ENCODE results near the gene TBC1D10A. TPM values are rescaled to one million over a fixed set of nuclear protein-coding genes. Genes with fewer than 3 reads are reported as not detected.

Gene TBC1D10A
- total RNA-seq, 1 experiment from 2014 or later, result 18.6 TPM

DNA sequence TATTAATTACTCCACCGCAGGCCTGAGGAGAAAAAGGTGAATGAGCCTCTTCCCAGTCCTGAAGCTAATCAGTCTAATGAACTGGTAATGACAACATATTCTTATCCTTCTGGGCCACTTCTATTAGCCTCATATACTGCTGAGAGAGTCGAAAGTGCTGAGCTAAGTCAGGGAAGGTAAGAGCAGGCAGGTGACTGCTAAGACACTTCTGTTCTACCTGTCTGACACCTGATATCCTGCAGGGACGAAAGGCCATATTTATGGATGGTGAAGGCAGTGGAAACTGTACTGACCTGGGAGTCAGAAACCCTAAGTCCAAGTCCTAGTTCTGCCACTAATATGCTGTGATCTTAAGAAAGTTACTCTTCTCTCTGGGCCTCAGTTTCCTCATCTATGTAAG is 3.5 kb downstream of the TBC1D10A start:
- Histone ChIP-seq H3K9me2 (ENCODE audit: insufficient read depth) (no peaks in the 10 kb centered on the region), H3K9ac (ENCODE audit: low read length) (no peak overlapping the region), H4K20me1 (ENCODE audit: insufficient read depth) (no peaks in the 10 kb centered on the region), H3K27me3 (ENCODE audit: insufficient read depth, low read length) (no peaks in the 10 kb centered on the region), H3K4me3 (replicated peaks in 1 of 2; ENCODE audit: low read depth in 1 of 2, low read length in 2 of 2) (no peak overlapping the region), H3K36me3 (ENCODE audit: control insufficient read depth in 1 of 2, insufficient read depth in 2 of 2, low read length in 2 of 2) (no peaks in the 10 kb centered on the region), H3K79me2 (ENCODE audit: insufficient read depth, low read length) (peaks cover 4% of the 10 kb centered on the region; the same call in 1 of the 2 replicates), H3K4me2 (ENCODE audit: low read length) (no peak overlapping the region), H3K27ac (ENCODE audit: low read depth, low read length) (no peak overlapping the region), H2AFZ (ENCODE audit: low read depth, low read length, poor library complexity, severe bottlenecking) (no peak overlapping the region), H3K9me3 (ENCODE audit: control insufficient read depth in 1 of 2, insufficient read depth in 1 of 2, low read depth in 1 of 2, low read length in 2 of 2) (no peaks in the 10 kb centered on the region), H3K4me1 (ENCODE audit: control insufficient read depth in 1 of 2, insufficient read depth in 2 of 2, low read length in 2 of 2) (peaks cover 25 to 31% of the 10 kb centered on the region in 2 experiments)
- ChIA-PET POLR2A (no interaction called here), CTCF (interaction anchor here (0.5 to 6.4 kb wide), 3 partner anchors 11 to 128 kb away, joined by 3 to 81 read pairs (median 4); partner anchors contain the start of gene CASTOR1), RAD21 (ENCODE audit: low non-redundant PET in 1 of 2, low total read pairs in 2 of 2, uncharacterized antibody in 2 of 2, unreplicated experiment in 2 of 2) (no interaction called here)
- TF ChIP-seq YY1 (IDR thresholded peaks at IDR 0.05; ENCODE audit: extremely low read depth, insufficient replicate concordance, low read depth, low read length), result no peak
- TF ChIP-seq TCF7L2 (IDR thresholded peaks at IDR 0.05; ENCODE audit: borderline replicate concordance, extremely low read depth, insufficient read depth, insufficient read length), result no peak
- TF ChIP-seq ELF1 (IDR thresholded peaks at IDR 0.05; ENCODE audit: borderline replicate concordance, low read depth), result no peak
- TF ChIP-seq CBX3 (IDR thresholded peaks at IDR 0.05; ENCODE audit: low read depth), result no peak
- no peak for TF ChIP-seq ZNF274 (IDR thresholded peaks at IDR 0.05; ENCODE audit: low read depth, low read length)
- TF ChIP-seq ATF3 (IDR thresholded peaks at IDR 0.05), result no peak
- no peak for TF ChIP-seq ZFX (IDR thresholded peaks at IDR 0.05)
- TF ChIP-seq POLR2A (IDR thresholded peaks at IDR 0.05; ENCODE audit: borderline replicate concordance, extremely low read depth, insufficient read depth, insufficient read length), result no peak
- no peak for TF ChIP-seq EZH2 (IDR thresholded peaks at IDR 0.05)
- TF ChIP-seq, protein P1, sequence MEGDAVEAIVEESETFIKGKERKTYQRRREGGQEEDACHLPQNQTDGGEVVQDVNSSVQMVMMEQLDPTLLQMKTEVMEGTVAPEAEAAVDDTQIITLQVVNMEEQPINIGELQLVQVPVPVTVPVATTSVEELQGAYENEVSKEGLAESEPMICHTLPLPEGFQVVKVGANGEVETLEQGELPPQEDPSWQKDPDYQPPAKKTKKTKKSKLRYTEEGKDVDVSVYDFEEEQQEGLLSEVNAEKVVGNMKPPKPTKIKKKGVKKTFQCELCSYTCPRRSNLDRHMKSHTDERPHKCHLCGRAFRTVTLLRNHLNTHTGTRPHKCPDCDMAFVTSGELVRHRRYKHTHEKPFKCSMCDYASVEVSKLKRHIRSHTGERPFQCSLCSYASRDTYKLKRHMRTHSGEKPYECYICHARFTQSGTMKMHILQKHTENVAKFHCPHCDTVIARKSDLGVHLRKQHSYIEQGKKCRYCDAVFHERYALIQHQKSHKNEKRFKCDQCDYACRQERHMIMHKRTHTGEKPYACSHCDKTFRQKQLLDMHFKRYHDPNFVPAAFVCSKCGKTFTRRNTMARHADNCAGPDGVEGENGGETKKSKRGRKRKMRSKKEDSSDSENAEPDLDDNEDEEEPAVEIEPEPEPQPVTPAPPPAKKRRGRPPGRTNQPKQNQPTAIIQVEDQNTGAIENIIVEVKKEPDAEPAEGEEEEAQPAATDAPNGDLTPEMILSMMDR (IDR thresholded peaks at IDR 0.05 in 2 of 3, conservative IDR thresholded peaks at IDR 0.05 in 1 of 3; ENCODE audit: borderline replicate concordance in 1 of 3, insufficient read depth in 1 of 3, low read depth in 2 of 3, low read length in 2 of 3), result no peak
- TF ChIP-seq SIN3A (IDR thresholded peaks at IDR 0.05; ENCODE audit: low read depth), result no peak
- TF ChIP-seq JUND (IDR thresholded peaks at IDR 0.05), result no peak
- TF ChIP-seq EZH2phosphoT487 (IDR thresholded peaks at IDR 0.05; ENCODE audit: borderline replicate concordance), result no peak
- TF ChIP-seq SP1 (IDR thresholded peaks at IDR 0.05; ENCODE audit: low read depth), result no peak
- TF ChIP-seq RAD21 (IDR thresholded peaks at IDR 0.05; ENCODE audit: low read depth), result no peak
- TF ChIP-seq, protein P2, sequence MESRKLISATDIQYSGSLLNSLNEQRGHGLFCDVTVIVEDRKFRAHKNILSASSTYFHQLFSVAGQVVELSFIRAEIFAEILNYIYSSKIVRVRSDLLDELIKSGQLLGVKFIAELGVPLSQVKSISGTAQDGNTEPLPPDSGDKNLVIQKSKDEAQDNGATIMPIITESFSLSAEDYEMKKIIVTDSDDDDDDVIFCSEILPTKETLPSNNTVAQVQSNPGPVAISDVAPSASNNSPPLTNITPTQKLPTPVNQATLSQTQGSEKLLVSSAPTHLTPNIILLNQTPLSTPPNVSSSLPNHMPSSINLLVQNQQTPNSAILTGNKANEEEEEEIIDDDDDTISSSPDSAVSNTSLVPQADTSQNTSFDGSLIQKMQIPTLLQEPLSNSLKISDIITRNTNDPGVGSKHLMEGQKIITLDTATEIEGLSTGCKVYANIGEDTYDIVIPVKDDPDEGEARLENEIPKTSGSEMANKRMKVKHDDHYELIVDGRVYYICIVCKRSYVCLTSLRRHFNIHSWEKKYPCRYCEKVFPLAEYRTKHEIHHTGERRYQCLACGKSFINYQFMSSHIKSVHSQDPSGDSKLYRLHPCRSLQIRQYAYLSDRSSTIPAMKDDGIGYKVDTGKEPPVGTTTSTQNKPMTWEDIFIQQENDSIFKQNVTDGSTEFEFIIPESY (IDR thresholded peaks at IDR 0.05; ENCODE audit: extremely low read depth, insufficient replicate concordance, low read length), result no peak
- TF ChIP-seq, protein P3, sequence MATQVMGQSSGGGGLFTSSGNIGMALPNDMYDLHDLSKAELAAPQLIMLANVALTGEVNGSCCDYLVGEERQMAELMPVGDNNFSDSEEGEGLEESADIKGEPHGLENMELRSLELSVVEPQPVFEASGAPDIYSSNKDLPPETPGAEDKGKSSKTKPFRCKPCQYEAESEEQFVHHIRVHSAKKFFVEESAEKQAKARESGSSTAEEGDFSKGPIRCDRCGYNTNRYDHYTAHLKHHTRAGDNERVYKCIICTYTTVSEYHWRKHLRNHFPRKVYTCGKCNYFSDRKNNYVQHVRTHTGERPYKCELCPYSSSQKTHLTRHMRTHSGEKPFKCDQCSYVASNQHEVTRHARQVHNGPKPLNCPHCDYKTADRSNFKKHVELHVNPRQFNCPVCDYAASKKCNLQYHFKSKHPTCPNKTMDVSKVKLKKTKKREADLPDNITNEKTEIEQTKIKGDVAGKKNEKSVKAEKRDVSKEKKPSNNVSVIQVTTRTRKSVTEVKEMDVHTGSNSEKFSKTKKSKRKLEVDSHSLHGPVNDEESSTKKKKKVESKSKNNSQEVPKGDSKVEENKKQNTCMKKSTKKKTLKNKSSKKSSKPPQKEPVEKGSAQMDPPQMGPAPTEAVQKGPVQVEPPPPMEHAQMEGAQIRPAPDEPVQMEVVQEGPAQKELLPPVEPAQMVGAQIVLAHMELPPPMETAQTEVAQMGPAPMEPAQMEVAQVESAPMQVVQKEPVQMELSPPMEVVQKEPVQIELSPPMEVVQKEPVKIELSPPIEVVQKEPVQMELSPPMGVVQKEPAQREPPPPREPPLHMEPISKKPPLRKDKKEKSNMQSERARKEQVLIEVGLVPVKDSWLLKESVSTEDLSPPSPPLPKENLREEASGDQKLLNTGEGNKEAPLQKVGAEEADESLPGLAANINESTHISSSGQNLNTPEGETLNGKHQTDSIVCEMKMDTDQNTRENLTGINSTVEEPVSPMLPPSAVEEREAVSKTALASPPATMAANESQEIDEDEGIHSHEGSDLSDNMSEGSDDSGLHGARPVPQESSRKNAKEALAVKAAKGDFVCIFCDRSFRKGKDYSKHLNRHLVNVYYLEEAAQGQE (IDR thresholded peaks at IDR 0.05; ENCODE audit: low read depth), result no peak
- no peak for TF ChIP-seq POLR2AphosphoS5 (IDR thresholded peaks at IDR 0.05; ENCODE audit: low read depth, low read length)
- TF ChIP-seq, protein P4, sequence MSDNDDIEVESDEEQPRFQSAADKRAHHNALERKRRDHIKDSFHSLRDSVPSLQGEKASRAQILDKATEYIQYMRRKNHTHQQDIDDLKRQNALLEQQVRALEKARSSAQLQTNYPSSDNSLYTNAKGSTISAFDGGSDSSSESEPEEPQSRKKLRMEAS (IDR thresholded peaks at IDR 0.05), result no peak
- no peak for TF ChIP-seq CEBPB (IDR thresholded peaks at IDR 0.05; ENCODE audit: low read depth)
- BruUV-seq (replicated peaks), result no TSS peak
- ATAC-seq (no peak), DNase-seq (ENCODE audit: low read depth, low spot score) (no peak)
- intact Hi-C loops (cut with micrococcal nuclease), result no loop called here

All from HCT116 (cell line).